HepG2 (cell line): ENCODE results near the gene MEF2B. TPM values are rescaled to one million over a fixed set of nuclear protein-coding genes. Genes with fewer than 3 reads are reported as not detected.
A peak's percentile ranks its signal among the peaks of the same experiment; 100 is the strongest.

Source experiments
- ARNT ChIP-seq: fragments of 450-650 bp; IDR thresholded peaks from 2 replicates; pipeline ENCODE4 v1.6.1; 2017
- ELF3 ChIP-seq: IDR thresholded peaks from 2 replicates; pipeline ENCODE4 v1.6.1; 2016; ENCODE audit warnings: missing genetic modification reagents, missing compliant biosample characterization
- EZH2 ChIP-seq: conservative IDR thresholded peaks from 2 replicates; pipeline ENCODE4 v1.6.1; 2012; ENCODE audit warnings: mild to moderate bottlenecking, low read depth, low read length, moderate library complexity
- FOXP1 ChIP-seq, 2 experiments: fragments of 450-650 bp in 1 of 2; IDR thresholded peaks; 2 replicates each; pipeline ENCODE4 v1.6.1; 2017 to 2018; ENCODE audit warnings: antibody characterized with exemption in 1 of 2
- HDAC1 ChIP-seq: sonication (generic); formaldehyde crosslinking; IDR thresholded peaks from 2 replicates; pipeline ENCODE4 v1.5.1; 2020; ENCODE audit warnings: mild to moderate bottlenecking, missing genetic modification reagents
- PAF1 ChIP-seq: IDR thresholded peaks from 2 replicates; pipeline ENCODE4 v1.6.1; 2016; ENCODE audit warnings: missing genetic modification reagents, missing compliant biosample characterization
- ZBTB7B ChIP-seq: sonication (generic); formaldehyde crosslinking; IDR thresholded peaks from 2 replicates; pipeline ENCODE4 v1.4.0; 2020; ENCODE audit warnings: missing genetic modification reagents
- ZFP82 ChIP-seq: sonication (generic); formaldehyde crosslinking; IDR thresholded peaks from 2 replicates; pipeline ENCODE4 v1.5.1; 2020; ENCODE audit warnings: mild to moderate bottlenecking, missing genetic modification reagents, borderline replicate concordance
- ZFX ChIP-seq: sonication (generic); formaldehyde crosslinking; IDR thresholded peaks from 2 replicates; pipeline ENCODE4 v1.4.0; 2020; ENCODE audit warnings: mild to moderate bottlenecking, low read depth, missing genetic modification reagents, moderate library complexity
- ZNF33B ChIP-seq: sonication (generic); formaldehyde crosslinking; IDR thresholded peaks from 2 replicates; pipeline ENCODE4 v1.5.1; 2020; ENCODE audit warnings: mild to moderate bottlenecking, missing genetic modification reagents
- ZNF816 ChIP-seq: sonication (generic); formaldehyde crosslinking; IDR thresholded peaks from 2 replicates; pipeline ENCODE4 v1.8.0; 2022; ENCODE audit warnings: missing genetic modification reagents, mild to moderate bottlenecking, borderline replicate concordance
- polyA plus RNA-seq, 8 experiments: library from polyadenylated mRNA; depleted of rRNA in 3 of 8; stranded (reverse) in 7 of 8; unstranded in 1 of 8; fragments of >200 nt; fragmentation: Illumina TruSeq in 4 of 8; extraction: Trizol in 4 of 8; gene quantifications; 2 replicates each; pipeline versions ENCODE4 v1.2.1 to v1.2.3, GENCODE V29; 2011 to 2016; ENCODE audit warnings: low read depth in 4 of 8, missing spikeins in 1 of 8, mixed read lengths in 1 of 8; ENCODE audit not compliant: insufficient read depth in 1 of 8
- total RNA-seq, 5 experiments: library from RNA; depleted of rRNA; stranded (reverse); fragments of >200 nt; fragmentation: Illumina TruSeq; extraction: Trizol; gene quantifications; 2 replicates each; pipeline ENCODE4 v1.2.3, GENCODE V29; 2016; ENCODE audit warnings: low read depth in 1 of 5
- TF ChIP-seq, protein P1 (sequence below): sonication (generic); formaldehyde crosslinking; IDR thresholded peaks from 2 replicates; pipeline ENCODE4 v1.5.0; 2020; ENCODE audit warnings: mild to moderate bottlenecking, missing genetic modification reagents, borderline replicate concordance
- TF ChIP-seq, protein P2 (sequence below): IDR thresholded peaks from 2 replicates; pipeline ENCODE4 v1.6.1; 2016; ENCODE audit warnings: mild to moderate bottlenecking
- TF ChIP-seq, protein P3 (sequence below): IDR thresholded peaks from 2 replicates; pipeline ENCODE4 v1.6.1; 2018; ENCODE audit warnings: missing genetic modification reagents, mild to moderate bottlenecking, missing compliant biosample characterization
- TF ChIP-seq, protein P4 (sequence below): IDR thresholded peaks from 2 replicates; pipeline ENCODE4 v1.6.1; 2016; ENCODE audit warnings: control low read depth
- TF ChIP-seq, protein P5 (sequence below): sonication (generic); formaldehyde crosslinking; IDR thresholded peaks from 2 replicates; pipeline ENCODE4 v1.8.0; 2022; ENCODE audit warnings: mild to moderate bottlenecking, missing genetic modification reagents
- TF ChIP-seq, protein P6 (sequence below): IDR thresholded peaks from 2 replicates; pipeline ENCODE4 v1.6.1; 2016; ENCODE audit warnings: missing genetic modification reagents, missing compliant biosample characterization
- TF ChIP-seq, protein P7 (sequence below): sonication (generic); formaldehyde crosslinking; IDR thresholded peaks from 2 replicates; pipeline ENCODE4 v1.4.0; 2020; ENCODE audit warnings: missing genetic modification reagents

Gene MEF2B
- total and polyA plus RNA-seq, 2 of the 13 experiments (the other 11 are each of a cell fraction or from before 2014, with no cell fraction given), result 1.2 to 1.7 TPM

DNA sequence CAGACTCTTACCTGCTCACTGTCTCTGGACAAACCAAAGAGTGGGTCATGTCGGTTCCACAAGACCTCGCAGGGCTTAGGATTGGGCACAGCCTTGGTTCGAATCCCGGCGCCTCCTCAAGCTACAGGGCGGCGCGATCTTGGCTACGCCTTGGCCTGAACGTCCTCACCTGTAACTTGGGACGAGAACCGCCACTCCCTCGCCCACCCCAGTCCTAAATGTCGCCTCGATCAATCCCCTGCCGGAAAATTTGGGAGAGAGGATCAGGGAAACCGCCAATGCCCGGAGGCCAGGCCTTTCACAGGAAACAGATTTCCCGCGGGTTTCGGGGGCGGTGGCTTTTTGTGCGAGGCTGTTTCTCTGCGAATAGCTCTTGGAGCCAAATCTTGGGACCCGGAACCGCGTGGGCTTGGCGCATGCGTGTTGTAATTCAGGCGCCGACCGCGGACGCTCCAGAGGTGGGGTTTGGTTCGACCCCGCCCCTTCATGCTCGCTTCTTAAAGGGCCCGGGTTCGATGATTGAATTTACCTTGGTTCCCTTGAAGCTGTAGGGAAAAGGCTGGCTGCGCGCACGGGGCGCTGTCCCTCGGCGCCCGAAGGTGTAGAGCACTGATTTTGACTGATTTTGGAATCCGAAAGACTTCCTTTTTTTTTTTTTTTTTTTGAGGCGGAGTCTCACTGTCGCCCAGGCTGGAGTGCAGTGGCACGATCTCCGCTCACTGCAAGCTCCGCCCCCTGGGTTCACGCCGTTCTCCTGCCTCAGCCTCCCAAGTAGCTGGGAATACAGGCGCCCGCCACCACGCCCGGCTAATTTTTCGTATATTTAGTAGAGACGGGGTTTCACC, 33.2 kb upstream of the MEF2B start, which contains the start of gene NR2C2AP (continued):
- TF ChIP-seq, protein P1, sequence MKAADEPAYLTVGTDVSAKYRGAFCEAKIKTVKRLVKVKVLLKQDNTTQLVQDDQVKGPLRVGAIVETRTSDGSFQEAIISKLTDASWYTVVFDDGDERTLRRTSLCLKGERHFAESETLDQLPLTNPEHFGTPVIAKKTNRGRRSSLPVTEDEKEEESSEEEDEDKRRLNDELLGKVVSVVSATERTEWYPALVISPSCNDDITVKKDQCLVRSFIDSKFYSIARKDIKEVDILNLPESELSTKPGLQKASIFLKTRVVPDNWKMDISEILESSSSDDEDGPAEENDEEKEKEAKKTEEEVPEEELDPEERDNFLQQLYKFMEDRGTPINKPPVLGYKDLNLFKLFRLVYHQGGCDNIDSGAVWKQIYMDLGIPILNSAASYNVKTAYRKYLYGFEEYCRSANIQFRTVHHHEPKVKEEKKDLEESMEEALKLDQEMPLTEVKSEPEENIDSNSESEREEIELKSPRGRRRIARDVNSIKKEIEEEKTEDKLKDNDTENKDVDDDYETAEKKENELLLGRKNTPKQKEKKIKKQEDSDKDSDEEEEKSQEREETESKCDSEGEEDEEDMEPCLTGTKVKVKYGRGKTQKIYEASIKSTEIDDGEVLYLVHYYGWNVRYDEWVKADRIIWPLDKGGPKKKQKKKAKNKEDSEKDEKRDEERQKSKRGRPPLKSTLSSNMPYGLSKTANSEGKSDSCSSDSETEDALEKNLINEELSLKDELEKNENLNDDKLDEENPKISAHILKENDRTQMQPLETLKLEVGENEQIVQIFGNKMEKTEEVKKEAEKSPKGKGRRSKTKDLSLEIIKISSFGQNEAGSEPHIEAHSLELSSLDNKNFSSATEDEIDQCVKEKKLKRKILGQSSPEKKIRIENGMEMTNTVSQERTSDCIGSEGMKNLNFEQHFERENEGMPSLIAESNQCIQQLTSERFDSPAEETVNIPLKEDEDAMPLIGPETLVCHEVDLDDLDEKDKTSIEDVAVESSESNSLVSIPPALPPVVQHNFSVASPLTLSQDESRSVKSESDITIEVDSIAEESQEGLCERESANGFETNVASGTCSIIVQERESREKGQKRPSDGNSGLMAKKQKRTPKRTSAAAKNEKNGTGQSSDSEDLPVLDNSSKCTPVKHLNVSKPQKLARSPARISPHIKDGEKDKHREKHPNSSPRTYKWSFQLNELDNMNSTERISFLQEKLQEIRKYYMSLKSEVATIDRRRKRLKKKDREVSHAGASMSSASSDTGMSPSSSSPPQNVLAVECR (CRISPR knock-in tag), result peak; percentile 80; the same call in 1 of the 2 replicates
- no peak for TF ChIP-seq ARNT
- TF ChIP-seq ZBTB7B (CRISPR knock-in tag), result 0 out of 2 replicates have a peak, but pooled peaks have one; percentile 38
- peak; percentile 71 for TF ChIP-seq HDAC1 (CRISPR knock-in tag)
- no peak for TF ChIP-seq EZH2
- no peak for TF ChIP-seq ZNF33B
- no peak for TF ChIP-seq PAF1
- TF ChIP-seq ELF3, result no peak
- TF ChIP-seq ZFX (CRISPR knock-in tag), result peak; percentile 52
- TF ChIP-seq, protein P2, sequence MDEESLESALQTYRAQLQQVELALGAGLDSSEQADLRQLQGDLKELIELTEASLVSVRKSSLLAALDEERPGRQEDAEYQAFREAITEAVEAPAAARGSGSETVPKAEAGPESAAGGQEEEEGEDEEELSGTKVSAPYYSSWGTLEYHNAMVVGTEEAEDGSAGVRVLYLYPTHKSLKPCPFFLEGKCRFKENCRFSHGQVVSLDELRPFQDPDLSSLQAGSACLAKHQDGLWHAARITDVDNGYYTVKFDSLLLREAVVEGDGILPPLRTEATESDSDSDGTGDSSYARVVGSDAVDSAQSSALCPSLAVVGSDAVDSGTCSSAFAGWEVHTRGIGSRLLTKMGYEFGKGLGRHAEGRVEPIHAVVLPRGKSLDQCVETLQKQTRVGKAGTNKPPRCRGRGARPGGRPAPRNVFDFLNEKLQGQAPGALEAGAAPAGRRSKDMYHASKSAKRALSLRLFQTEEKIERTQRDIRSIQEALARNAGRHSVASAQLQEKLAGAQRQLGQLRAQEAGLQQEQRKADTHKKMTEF (CRISPR knock-in tag), result no peak
- TF ChIP-seq ZNF816 (CRISPR knock-in tag), result no peak
- TF ChIP-seq, protein P3, sequence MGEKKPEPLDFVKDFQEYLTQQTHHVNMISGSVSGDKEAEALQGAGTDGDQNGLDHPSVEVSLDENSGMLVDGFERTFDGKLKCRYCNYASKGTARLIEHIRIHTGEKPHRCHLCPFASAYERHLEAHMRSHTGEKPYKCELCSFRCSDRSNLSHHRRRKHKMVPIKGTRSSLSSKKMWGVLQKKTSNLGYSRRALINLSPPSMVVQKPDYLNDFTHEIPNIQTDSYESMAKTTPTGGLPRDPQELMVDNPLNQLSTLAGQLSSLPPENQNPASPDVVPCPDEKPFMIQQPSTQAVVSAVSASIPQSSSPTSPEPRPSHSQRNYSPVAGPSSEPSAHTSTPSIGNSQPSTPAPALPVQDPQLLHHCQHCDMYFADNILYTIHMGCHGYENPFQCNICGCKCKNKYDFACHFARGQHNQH (CRISPR knock-in tag), result no peak
- TF ChIP-seq, protein P4, sequence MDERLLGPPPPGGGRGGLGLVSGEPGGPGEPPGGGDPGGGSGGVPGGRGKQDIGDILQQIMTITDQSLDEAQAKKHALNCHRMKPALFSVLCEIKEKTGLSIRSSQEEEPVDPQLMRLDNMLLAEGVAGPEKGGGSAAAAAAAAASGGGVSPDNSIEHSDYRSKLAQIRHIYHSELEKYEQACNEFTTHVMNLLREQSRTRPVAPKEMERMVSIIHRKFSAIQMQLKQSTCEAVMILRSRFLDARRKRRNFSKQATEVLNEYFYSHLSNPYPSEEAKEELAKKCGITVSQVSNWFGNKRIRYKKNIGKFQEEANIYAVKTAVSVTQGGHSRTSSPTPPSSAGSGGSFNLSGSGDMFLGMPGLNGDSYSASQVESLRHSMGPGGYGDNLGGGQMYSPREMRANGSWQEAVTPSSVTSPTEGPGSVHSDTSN (CRISPR knock-in tag), result no peak
- TF ChIP-seq ZFP82 (CRISPR knock-in tag), result no peak
- TF ChIP-seq, protein P5, sequence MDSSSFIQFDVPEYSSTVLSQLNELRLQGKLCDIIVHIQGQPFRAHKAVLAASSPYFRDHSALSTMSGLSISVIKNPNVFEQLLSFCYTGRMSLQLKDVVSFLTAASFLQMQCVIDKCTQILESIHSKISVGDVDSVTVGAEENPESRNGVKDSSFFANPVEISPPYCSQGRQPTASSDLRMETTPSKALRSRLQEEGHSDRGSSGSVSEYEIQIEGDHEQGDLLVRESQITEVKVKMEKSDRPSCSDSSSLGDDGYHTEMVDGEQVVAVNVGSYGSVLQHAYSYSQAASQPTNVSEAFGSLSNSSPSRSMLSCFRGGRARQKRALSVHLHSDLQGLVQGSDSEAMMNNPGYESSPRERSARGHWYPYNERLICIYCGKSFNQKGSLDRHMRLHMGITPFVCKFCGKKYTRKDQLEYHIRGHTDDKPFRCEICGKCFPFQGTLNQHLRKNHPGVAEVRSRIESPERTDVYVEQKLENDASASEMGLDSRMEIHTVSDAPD, result no peak
- TF ChIP-seq, protein P6, sequence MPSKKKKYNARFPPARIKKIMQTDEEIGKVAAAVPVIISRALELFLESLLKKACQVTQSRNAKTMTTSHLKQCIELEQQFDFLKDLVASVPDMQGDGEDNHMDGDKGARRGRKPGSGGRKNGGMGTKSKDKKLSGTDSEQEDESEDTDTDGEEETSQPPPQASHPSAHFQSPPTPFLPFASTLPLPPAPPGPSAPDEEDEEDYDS, result peak; percentile 71
- TF ChIP-seq, protein P7, sequence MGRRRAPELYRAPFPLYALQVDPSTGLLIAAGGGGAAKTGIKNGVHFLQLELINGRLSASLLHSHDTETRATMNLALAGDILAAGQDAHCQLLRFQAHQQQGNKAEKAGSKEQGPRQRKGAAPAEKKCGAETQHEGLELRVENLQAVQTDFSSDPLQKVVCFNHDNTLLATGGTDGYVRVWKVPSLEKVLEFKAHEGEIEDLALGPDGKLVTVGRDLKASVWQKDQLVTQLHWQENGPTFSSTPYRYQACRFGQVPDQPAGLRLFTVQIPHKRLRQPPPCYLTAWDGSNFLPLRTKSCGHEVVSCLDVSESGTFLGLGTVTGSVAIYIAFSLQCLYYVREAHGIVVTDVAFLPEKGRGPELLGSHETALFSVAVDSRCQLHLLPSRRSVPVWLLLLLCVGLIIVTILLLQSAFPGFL, result no peak
- TF ChIP-seq FOXP1 (IDR thresholded peaks at IDR 0.05), result no peak
- no peak for TF ChIP-seq FOXP1 (CRISPR knock-in tag; IDR thresholded peaks at IDR 0.05)
